NOMO-1 treated with DMSO at 0.1 percent for 48 hours (cell line): ENCODE results near the gene SESTD1.
"Not testable (repeated sequence)": the region's sequence is repeated elsewhere in the genome, so short reads cannot be mapped to it uniquely, and the experiment has no call there.

Source experiments
- DNase-seq: peaks from one replicate; lab custom pipeline; 2025; ENCODE audit not compliant: unreplicated experiment; lab: John Stamatoyannopoulos, UW

SESTD1 gene

DNA sequence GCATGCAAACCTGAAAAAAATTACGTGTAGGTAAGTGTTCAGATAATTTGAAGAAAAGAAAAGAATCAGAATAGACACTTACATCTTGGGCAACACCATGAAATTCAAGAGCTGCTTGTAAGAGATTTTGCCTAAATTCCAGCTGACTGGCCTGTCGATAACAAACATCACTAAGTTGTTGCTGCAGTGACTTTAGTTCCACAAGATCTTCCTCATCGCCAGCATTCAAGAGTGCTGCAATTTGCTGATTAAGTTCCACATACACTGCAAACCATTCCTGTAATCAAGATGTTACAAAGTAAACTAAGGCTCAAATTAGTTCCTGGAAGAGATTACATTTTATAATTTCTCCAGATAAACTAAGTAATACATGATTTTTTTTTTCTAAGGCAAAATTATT, 140.3 kb downstream of the SESTD1 start:
- no peak for DNase-seq

DNA sequence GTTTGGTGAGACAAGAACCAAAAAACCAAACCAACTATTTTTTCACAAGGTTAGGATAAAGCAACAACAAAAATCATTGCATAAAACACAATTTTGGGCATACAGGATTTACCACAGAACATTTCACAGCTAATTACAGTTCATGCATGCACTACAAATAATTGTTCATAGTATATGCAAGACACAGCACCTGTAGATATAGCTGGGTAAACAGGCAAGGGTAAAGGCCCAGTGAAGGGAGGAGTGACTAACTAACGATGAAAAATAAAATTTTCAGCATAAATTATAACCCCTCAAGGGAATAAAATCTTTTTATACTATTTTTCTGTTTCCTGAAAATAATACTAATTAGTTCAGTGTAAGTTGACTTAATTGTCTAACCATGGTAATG, 141.4 kb downstream of the SESTD1 start:
- no peak for DNase-seq

DNA sequence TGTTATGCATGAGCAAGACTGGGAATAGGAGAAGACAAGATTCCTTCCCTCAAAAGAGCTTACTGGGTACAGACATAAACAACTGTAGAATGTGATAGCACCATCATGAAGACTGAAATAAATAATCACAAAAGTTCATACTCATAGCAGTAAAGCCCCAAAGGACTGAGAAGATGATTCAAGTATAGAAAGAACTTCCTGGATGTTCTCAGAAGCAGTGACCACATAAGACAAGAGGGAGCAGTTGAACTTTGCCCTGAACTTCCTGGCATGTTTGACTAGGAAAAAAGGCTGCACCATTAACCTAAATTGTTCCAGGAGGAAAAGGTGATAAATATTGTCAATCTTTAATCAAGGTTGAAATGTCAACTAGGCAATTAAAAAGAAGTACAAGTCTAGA, 156.9 kb downstream of the SESTD1 start:
- no peak for DNase-seq

GRCh38 chr2:179106676-179107428, 157.8 kb downstream of the SESTD1 start:
- DNase-seq, result peak; percentile 82

GRCh38 chr2:179106342-179106675, 158.3 kb downstream of the SESTD1 start:
- DNase-seq, result no peak

GRCh38 chr2:179104736-179105135, 159.9 kb downstream of the SESTD1 start:
- DNase-seq, result peak; percentile 84

DNA sequence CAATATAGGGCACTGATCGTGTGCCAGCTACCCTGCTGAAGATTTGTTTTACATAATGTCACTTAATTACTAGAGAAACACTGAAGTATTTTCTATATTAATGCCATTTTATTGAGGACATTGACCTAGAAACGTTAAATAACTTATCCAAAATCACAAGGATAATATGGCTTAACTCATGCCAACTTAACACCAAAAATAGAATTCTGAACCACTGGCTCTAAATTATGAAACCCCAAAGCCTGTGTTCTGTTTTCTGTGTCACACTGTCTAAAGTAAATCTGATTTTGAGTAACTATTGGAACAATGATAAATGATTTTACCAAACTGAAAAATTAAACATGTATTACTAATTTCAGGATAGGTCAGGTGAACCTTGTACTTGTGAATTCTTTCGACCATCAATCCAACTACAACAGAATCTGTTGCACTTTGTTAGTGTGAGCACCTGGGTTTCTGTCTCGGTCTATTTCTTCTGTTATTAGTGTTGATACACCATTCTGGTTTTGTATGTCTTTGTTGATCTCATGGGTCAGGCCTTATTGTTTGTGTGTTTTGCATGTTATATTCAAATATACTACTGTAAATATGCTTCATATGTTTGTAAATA, 166.4 kb downstream of the SESTD1 start:
- no peak for DNase-seq

- no peak for DNase-seq
These were observed 167.5 kb downstream of the SESTD1 start for GRCh38 chr2:179097131-179097530.

DNA sequence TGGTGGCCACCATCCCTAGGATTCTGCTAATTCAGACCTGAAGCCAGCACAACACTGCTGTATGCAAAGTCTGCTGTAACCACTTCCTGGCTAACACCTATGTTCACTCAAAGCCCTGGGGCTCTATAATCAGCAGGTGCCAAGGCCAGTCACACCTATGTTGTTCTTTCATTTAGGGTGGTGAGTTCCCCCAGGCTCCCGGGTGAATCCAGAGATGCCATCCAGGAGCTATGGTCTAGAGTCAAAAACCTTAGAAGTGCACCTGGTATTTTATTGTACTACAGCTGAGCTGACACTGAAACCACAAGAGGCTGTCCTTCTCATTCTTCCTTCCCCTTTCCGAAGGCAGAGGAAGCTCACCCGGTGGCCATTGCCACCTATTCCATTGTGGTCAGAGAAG, 168.5 kb downstream of the SESTD1 start:
- DNase-seq, result peak; percentile 59

DNA sequence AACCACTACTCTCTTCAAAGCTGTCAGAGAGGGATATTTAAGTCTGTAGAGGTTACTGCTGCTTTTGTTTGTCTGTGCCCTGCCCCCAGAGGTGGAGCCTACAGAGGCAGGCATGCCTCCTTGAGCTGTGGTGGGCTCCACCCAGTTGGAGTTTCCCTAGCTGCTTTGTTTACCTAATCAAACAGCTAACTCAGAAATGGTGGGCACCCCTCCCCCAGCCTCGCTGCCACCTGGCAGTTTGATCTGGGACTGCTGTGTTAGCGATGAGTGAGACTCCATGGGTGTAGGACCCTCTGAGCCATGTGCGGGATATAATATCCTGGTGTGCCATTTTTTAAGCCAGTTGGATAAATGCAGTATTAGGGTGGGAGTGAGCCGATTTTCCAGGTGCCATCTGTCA, 171.7 kb downstream of the SESTD1 start:
- DNase-seq, result not testable (repeated sequence)

DNA sequence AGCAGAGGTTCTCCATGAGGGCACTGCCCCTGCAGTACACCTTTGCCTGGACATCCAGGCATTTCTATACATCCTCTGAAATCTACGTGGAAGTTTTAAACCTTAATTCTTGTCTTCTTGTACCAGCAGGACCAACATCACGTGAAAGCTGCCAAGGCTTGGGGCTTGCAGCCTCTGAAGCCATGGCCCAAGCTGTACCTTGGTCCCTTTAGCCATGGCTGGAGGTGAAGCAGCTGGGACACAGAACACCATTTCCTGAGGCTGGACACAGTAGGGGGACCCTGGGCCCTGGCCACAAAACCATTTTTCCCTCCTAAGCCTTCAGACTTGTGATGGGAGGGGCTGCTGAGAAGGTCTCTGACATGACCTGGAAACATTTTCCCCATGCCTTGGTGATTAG, 181.9 kb downstream of the SESTD1 start:
- no peak for DNase-seq

DNA sequence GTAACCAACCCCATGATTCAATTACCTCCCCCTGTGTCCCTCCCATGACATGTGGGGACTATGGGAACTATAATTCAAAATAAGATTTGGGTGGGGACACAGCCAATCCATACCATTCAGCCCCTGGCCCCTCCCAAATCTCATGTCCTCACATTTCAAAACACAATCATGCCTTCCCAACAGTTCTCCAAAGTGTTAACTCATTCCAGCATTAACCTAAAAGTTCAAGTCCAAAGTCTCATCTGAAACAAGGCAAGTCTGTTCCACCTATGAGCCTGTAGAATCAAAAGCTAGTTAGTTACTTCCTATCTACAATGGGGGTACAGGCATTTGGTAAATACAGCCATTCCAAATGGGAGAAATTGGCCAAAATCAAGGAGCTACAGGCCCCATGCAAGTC, 182.7 kb downstream of the SESTD1 start:
- no peak for DNase-seq

DNA sequence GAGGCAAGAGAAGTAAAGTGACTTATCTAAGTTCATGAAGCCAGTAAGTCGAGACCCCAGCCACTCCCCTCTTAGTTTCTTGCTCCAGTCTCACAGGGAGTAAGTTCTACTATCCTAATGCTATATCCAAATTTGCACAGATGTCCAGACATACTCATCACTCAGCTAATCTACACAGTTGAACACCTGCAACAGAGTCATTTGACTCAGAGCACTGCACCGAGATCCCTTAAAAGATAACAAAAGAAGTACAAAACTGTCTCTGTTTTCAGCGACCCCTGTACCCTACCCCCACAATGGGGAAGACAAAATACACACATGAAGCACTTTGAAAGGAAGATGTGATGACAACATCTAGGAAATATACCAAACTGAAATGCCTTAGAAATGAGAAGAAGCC, 192.1 kb downstream of the SESTD1 start:
- DNase-seq, result no peak

- DNase-seq, result no peak
These were observed 192.7 kb downstream of the SESTD1 start for GRCh38 chr2:179071810-179072355.

DNA sequence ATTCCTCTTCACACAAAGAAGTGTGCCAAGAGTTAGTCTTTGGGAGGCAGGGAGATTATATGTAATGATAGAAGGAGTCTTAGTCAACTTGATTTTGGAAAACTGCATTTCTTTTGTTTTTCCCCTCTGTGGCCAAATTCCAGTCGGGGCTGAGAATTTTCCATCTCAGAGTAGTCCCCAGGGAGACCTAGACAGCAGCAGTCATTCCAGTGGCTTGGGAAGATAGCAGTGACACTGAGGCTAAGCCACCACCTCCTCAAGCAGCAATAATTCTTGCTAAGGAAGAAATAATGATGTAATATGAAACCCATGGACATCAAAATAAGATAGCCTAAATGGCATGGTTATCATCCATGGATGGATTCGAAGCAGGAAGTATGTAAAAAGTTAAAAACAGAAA, 193.7 kb downstream of the SESTD1 start:
- DNase-seq, result no peak

DNA sequence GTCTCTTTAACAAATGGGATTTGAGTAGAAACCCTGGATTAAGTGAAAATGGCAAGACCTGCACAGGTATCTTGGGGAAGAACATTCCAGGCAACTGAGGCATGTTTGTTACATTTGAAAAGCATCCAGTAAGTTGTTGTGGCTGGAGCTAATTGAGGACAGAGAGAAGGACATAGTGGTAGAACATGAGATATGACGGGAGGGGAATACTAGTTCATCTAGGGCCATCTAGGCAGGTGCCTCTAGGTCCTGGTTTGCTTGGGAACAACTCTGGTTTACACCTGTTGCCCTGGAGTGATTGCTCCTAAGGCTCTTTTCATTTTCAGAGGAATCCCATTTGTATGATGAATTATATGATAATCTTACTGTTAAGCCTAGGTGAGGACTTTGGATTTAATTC, 194.9 kb downstream of the SESTD1 start:
- no peak for DNase-seq

DNA sequence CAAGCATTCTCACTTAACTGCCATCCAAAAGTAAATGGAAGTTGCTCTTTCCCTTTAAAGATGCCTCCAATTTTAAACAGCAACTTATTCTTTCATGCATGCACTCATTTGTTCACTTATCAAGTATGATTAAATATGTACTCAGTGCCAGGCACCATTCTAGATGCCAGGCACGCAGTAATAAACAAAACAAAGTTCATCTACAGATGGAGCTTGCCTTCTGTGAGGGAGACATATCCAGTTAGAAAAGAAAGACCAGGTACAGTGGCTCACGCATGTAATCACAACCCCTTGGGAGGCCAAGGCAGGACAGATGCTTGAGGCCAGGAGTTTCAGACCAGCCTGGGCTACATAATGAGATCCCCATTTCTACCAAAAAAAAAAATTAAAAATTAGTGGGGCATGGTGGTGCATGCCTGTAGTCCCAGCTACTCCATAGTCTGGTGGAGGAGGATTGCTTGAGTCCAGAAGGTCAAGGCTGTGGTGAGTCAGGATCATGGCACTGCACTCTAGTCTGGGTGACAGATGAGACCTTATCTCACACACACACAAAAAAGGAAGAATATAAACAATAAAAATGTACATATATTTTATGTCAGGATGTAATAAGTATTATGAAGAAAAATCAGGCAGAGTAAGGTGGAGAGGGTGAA, 195.5 kb downstream of the SESTD1 start:
- no peak for DNase-seq

- peak; percentile 81 for DNase-seq
These were observed 205.5 kb downstream of the SESTD1 start for GRCh38 chr2:179059026-179059700.

GRCh38 chr2:179057737-179058136, 206.9 kb downstream of the SESTD1 start:
- DNase-seq, result no peak

- DNase-seq, result not testable (repeated sequence)
These were observed 211.1 kb downstream of the SESTD1 start for GRCh38 chr2:179053568-179053967.
